HG03520 (cell line): ENCODE results near the gene LAMA5.

ENCODE experiments used
- ATAC-seq: cut with Tn5 transposase; IDR thresholded peaks from one replicate; pipeline ENCODE4 v1.9.1; 2021; ENCODE audit warnings: mild to moderate bottlenecking, moderate library complexity; ENCODE audit not compliant: unreplicated experiment

LAMA5 gene

GRCh38 chr20:62404112-62404665 lies 37.1 kb upstream of the LAMA5 start:
- ATAC-seq, result no peak

GRCh38 chr20:62403331-62403730 lies 36.2 kb upstream of the LAMA5 start:
- no peak for ATAC-seq

- ATAC-seq, result no peak
Observed at GRCh38 chr20:62402456-62403150, 35.5 kb upstream of the LAMA5 start.

- ATAC-seq, result no peak
Observed at GRCh38 chr20:62401331-62401779, 34.2 kb upstream of the LAMA5 start.

GRCh38 chr20:62400541-62400940 lies 33.4 kb upstream of the LAMA5 start:
- ATAC-seq, result no peak

- ATAC-seq, result no peak
Observed at GRCh38 chr20:62400021-62400420, 32.9 kb upstream of the LAMA5 start.

- no peak for ATAC-seq
Observed at GRCh38 chr20:62398120-62398821, 31.2 kb upstream of the LAMA5 start.

GRCh38 chr20:62396367-62397239 lies 29.5 kb upstream of the LAMA5 start:
- ATAC-seq, result no peak

GRCh38 chr20:62395311-62396242 lies 28.5 kb upstream of the LAMA5 start:
- no peak for ATAC-seq

- ATAC-seq, result no peak
Observed at GRCh38 chr20:62394248-62395245, 27.4 kb upstream of the LAMA5 start.

- ATAC-seq, result no peak
Observed at GRCh38 chr20:62393830-62394229, 26.7 kb upstream of the LAMA5 start.

GRCh38 chr20:62393335-62393665 lies 26.2 kb upstream of the LAMA5 start:
- ATAC-seq, result no peak

- ATAC-seq, result no peak
Observed at GRCh38 chr20:62392621-62393334, 25.7 kb upstream of the LAMA5 start.

- ATAC-seq, result no peak
Observed at GRCh38 chr20:62392077-62392418, 24.9 kb upstream of the LAMA5 start.

GRCh38 chr20:62391165-62392076 lies 24.3 kb upstream of the LAMA5 start:
- no peak for ATAC-seq

GRCh38 chr20:62390317-62391164 lies 23.4 kb upstream of the LAMA5 start:
- ATAC-seq, result no peak
